Esophagus (tissue), 2 donors: ENCODE measurements around the gene GRN. TPM values are rescaled to one million over a fixed set of nuclear protein-coding genes. Genes with fewer than 3 reads are reported as not detected.
"Not testable (repeated sequence)": the region's sequence is repeated elsewhere in the genome, so short reads cannot be mapped to it uniquely, and the experiment has no call there.

Source experiments
- H3K27ac ChIP-seq, 2 donors: one replicate each; pipeline ENCODE4 v1.5.1; 2013; ENCODE audit warnings: low read depth in 2 of 2, mild to moderate bottlenecking in 2 of 2, inconsistent platforms in 1 of 2, low read length in 1 of 2, moderate library complexity in 1 of 2
- H3K27me3 ChIP-seq, 2 donors: one replicate each; pipeline ENCODE4 v1.6.1; 2013; ENCODE audit warnings: low read length in 2 of 2, control low read depth in 1 of 2, mild to moderate bottlenecking in 1 of 2; ENCODE audit not compliant: insufficient read depth in 2 of 2, control insufficient read depth in 1 of 2
- H3K36me3 ChIP-seq, 2 donors: one replicate each; pipeline ENCODE4 v1.6.1; 2013; ENCODE audit warnings: low read length in 1 of 2; ENCODE audit not compliant: control insufficient read depth in 2 of 2, insufficient read depth in 2 of 2
- H3K4me1 ChIP-seq, 2 donors: one replicate each; pipeline ENCODE4 v1.6.1; 2013; ENCODE audit warnings: low read length in 1 of 2; ENCODE audit not compliant: control insufficient read depth in 2 of 2, insufficient read depth in 2 of 2
- H3K4me3 ChIP-seq, 2 donors: one replicate each; pipeline ENCODE4 v1.5.1; 2013; ENCODE audit warnings: low read length in 2 of 2, mild to moderate bottlenecking in 2 of 2, low read depth in 1 of 2, moderate library complexity in 1 of 2
- H3K9me3 ChIP-seq, 2 donors: one replicate each; pipeline ENCODE4 v1.6.1; 2013; ENCODE audit warnings: mild to moderate bottlenecking in 2 of 2, low read depth in 1 of 2, low read length in 1 of 2, moderate library complexity in 1 of 2; ENCODE audit not compliant: control insufficient read depth in 2 of 2, insufficient read depth in 1 of 2
- WGBS, 2 donors: extraction: QIAGEN DNeasy Blood & Tissue Kit; methylation state at CpG; one replicate each; pipeline ENCODE4 v1.1.7; 2013; 5-methylcytosine and 5-hydroxymethylcytosine counted together
- polyA plus RNA-seq, 2 donors: library from polyadenylated mRNA; stranded (reverse); fragments of 200-250 nt; gene quantifications; one replicate each; pipeline ENCODE4 v1.2.3, GENCODE V29; 2013
- donor health status: healthy with polysubstance abuse.
- donor health status: Bipolar disorder and iron deficiency.

GRN gene
- polyA plus RNA-seq, 2 donors = 211 to 370 TPM

DNA sequence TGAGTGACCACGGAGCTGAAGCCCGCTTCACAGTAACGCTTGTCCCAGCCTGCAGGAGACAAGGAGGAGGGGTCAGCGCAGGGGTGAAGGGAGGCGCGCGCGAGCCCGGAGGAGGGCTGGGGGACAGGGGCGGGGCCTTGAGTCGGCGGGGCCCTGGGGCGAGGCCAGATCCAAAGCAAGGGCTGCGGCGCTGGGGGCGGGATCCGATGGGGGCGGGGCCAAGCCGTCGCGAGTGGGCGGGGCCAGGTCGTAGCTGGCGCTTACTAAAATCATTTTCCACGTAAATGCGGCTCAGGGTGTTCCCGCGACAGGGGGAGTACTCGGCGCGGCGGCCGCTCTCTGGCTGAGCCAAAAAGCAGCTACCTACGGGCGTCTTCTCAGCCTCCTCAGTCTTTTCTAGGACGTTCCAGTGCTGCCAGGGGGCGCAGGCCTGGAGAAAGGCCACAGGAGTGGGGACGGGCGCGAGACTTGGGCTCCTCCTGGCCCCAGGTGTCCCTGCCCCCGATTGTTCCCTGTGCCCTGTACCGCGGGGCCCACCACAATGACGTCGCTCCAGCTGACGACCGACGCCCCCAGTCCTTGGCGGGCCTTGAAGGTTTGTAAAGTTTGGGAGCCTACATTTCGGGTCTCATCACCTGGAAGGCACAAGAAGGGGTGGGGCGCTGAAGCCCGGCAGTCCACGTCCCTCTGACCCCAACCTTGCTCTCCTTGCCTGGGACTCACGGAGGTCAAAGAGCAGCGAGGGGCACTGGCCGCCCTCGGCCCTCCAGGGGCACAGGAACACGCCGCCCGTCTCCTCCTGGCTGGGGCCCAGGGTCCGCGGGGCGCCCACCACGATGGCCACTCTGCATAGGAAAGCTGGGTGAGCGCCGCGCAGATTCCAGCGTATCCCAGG lies 40.4 kb downstream of the GRN start:
- Histone ChIP-seq H3K27ac (no peak overlapping the region), H3K36me3 (no peaks in the 10 kb centered on the region), H3K9me3 (no peaks in the 10 kb centered on the region), H3K27me3 (no peaks in the 10 kb centered on the region), H3K4me3 (peak overlapping the region; percentile 41 to 56), H3K4me1 (peaks cover 5 to 7% of the 10 kb centered on the region in 2 donors)
- WGBS, 2 donors = 5 to 6% methylated on average over 61 to 68 of the region's 68 CpGs

- H3K4me3 ChIP-seq = peak overlapping the region; percentile 41 to 56
- no peaks in the 10 kb centered on the region for H3K9me3 ChIP-seq
Measured at GRCh38 chr17:44386182-44386525, 41.1 kb downstream of the GRN start.

DNA sequence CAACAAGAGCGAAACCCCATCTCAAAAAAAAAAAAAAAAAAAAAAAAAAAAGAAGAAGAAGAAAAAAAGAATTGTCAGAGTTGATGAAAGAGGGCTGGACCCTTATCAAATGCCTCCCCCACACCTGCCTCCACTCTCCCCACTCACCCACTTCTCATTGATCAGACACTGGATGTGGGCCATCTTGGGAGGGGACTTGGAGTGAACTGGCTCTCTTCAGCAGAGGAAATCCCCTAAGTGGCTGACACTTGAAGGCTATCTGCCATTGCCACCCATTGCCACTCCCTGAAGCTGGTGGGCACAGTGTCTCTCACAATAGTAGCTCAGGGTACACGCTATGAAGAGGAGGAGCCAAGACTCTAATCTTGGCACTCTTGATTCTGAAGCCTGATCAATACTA lies 42.7 kb downstream of the GRN start:
- Histone ChIP-seq H3K27me3 (no peaks in the 10 kb centered on the region), H3K4me1 (peaks cover 5 to 7% of the 10 kb centered on the region in 2 donors), H3K36me3 (no peaks in the 10 kb centered on the region), H3K4me3 (no peak overlapping the region), H3K9me3 (no peaks in the 10 kb centered on the region), H3K27ac (no peak overlapping the region)
- 85 to 90% methylated on average over 2 of the region's 2 CpGs for WGBS, 2 donors

More at GRCh38 chr17:44386182-44386525, 41.1 kb downstream of the GRN start:
- Histone ChIP-seq H3K4me1 (peaks cover 5 to 7% of the 10 kb centered on the region in 2 donors), H3K36me3 (no peaks in the 10 kb centered on the region), H3K27ac (no peak overlapping the region), H3K27me3 (no peaks in the 10 kb centered on the region)
- 38 to 45% methylated on average over 10 of the region's 10 CpGs for WGBS, 2 donors

DNA sequence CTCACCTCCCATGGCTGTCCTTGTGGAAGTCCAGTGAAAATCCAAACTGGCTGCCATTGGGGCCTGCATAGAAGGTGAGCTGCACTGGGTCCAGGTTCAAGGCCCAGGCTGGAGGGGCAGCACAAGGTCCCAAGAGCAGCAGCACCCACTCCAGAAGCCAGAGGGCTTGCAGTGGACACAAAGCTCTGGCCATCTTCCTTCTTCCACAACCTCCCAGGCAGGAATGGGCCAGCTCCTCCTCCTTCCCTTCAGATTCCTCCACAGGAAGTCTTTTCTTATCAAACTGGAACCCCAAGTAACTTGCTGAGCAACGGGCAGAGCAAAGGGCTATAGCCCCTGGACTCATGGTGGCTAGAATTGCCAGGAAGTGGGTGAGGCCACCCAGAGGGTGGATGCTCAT lies 44.2 kb downstream of the GRN start, which contains the start of gene ITGA2B:
Gene ITGA2B, minus strand, starts transcription at position 369 of the 400 bp plus-strand sequence. Its CDS starts 176 bp downstream, at position 193.
- Histone ChIP-seq H3K36me3 (no peaks in the 10 kb centered on the region), H3K27me3 (no peaks in the 10 kb centered on the region), H3K4me1 (peaks cover 5 to 7% of the 10 kb centered on the region in 2 donors), H3K27ac (no peak within 1 kb of the TSS), H3K4me3 (no peak within 1 kb of the TSS), H3K9me3 (no peaks in the 10 kb centered on the region)
- WGBS, 2 donors = 38 to 45% methylated on average over 1 of the region's 1 CpG

DNA sequence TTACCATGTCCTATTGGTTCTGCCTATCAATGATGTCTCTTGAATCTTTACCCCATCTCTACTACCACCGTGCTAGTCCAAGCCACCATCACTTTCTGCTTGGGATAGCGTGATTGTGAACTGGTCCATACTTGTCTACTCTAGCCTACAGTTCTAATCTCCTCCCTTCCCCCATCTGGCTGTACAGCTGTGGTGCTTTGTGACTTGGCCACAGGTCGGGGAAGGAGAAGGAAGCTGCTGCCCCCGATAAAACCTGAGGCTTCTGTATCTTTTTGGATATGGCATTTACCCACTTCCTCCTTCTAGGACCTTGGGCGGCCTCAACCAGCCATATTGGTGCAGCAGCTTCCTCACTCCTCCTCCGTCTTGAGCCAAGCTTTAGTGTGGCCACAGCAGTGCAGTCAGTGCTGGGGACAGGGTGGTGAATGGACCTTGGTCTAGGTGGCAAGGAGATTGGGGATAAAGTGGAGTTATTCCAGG lies 44.7 kb downstream of the GRN start:
- no peaks in the 10 kb centered on the region for H3K9me3 ChIP-seq
- H3K27ac ChIP-seq = no peak overlapping the region
- no peaks in the 10 kb centered on the region for H3K27me3 ChIP-seq
- peaks cover 5 to 7% of the 10 kb centered on the region in 2 donors for H3K4me1 ChIP-seq
- no peak overlapping the region for H3K4me3 ChIP-seq
- H3K36me3 ChIP-seq = no peaks in the 10 kb centered on the region
- WGBS, 2 donors = 69 to 77% methylated on average over 6 of the region's 6 CpGs

DNA sequence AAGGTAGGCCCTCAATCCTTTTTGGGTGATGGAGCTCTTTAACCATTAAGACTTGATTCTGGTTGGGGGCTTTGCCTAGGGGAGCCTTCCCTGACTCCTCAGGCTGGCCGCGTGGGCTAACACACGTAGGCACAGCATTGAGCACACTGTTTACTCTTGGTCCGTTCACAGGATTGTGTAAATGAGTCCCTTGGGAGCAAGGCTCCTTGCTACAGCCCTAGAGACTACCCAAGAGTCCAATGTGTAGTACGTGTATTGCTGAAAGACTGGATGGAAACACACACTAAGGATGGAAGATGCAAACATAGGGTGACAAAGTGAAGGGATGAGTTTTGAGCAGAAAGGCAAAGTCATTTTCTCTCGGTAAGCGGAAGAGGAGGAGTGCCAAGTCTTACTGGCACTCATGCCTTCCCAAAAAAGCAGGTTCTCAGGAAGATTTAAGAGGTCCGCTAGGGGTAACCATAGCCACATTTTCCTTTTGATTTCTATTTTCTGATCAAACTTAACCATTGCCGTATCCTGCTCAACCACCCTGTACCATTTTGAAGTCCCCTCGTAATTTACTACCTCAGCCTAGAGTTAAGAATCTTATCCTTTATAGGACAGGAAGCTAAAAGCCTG lies 45.3 kb downstream of the GRN start:
- H3K9me3 ChIP-seq = no peaks in the 10 kb centered on the region
- H3K27ac ChIP-seq = no peak overlapping the region
- no peaks in the 10 kb centered on the region for H3K27me3 ChIP-seq
- no peaks in the 10 kb centered on the region for H3K36me3 ChIP-seq
- H3K4me3 ChIP-seq = no peak overlapping the region
- H3K4me1 ChIP-seq = peaks cover 5 to 7% of the 10 kb centered on the region in 2 donors
- 82 to 84% methylated on average over 10 of the region's 10 CpGs for WGBS, 2 donors

DNA sequence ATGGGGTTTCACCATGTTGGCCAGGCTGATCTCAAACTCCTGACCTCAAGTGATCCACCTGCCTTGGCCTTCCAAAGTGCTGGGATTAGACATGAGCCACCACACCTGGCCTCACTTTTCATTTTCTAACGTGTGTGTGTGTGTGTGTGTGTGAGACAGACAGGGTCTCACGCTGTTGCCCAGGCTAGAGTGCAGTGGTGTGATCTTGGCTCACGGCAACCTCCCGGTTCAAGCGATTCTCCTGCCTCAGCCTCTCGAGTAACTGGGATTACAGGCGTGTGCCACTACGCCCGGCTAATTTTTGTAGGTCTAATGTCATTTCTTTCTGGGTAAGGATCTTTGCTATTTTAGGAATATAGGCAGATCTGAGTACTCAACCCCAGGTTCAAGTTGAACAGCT lies 49.0 kb downstream of the GRN start:
- peaks cover 8 to 15% of the 10 kb centered on the region in 2 donors for H3K36me3 ChIP-seq
- not testable (repeated sequence) for H3K27me3 ChIP-seq, H3K9me3 ChIP-seq, H3K4me1 ChIP-seq, H3K27ac ChIP-seq, H3K4me3 ChIP-seq
- WGBS, 2 donors = 93 to 96% methylated on average over 9 of the region's 9 CpGs

GRCh38 chr17:44394833-44395232 lies 49.7 kb downstream of the GRN start:
- Histone ChIP-seq H3K36me3 (peaks cover 14 to 20% of the 10 kb centered on the region in 2 donors), H3K9me3 (no peaks in the 10 kb centered on the region), H3K27me3 (no peaks in the 10 kb centered on the region), H3K27ac (no peak overlapping the region), H3K4me1 (no peaks in the 10 kb centered on the region), H3K4me3 (no peak overlapping the region)
- WGBS, 2 donors = 96 to 97% methylated on average over 2 of the region's 2 CpGs

DNA sequence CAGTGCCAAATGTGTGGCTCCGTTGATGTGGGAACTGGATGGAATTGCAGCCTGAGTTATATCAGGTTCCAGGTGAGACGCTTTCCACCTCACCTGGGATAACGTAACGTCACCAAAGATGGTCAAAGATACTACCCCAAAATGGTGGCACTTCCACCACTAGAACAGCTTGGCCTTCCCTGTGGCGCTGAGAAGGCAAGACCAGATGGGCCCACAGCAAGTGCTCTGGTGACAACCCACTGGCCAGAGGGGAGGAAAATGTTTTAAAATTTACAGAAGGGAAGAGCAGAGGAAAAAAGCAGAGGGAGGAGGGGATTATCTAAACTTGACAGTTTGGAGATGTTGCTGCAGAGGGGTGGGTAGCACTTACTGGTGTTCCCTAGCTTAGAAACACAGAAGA lies 51.8 kb downstream of the GRN start:
- peaks cover 22 to 26% of the 10 kb centered on the region in 2 donors for H3K36me3 ChIP-seq
- no peaks in the 10 kb centered on the region for H3K9me3 ChIP-seq
- no peak overlapping the region for H3K27ac ChIP-seq
- WGBS, 2 donors = 90 to 95% methylated on average over 5 of the region's 5 CpGs
- H3K4me3 ChIP-seq = no peak overlapping the region
- no peaks in the 10 kb centered on the region for H3K4me1 ChIP-seq
- no peaks in the 10 kb centered on the region for H3K27me3 ChIP-seq
